Stimulated activated CD4-positive, alpha-beta T cell treated with anti-CD3 and anti-CD28 coated beads, Interleukin-4, amount 100 ng/mL, for 48 hours (primary cell): ENCODE results near the gene GRID2.

Experiments
- DNase-seq, 2 donors: peaks; one replicate each; pipeline ENCODE4 v3.0.0-alpha.2; 2020; ENCODE audit warnings: low read depth in 2 of 2

Gene GRID2

DNA sequence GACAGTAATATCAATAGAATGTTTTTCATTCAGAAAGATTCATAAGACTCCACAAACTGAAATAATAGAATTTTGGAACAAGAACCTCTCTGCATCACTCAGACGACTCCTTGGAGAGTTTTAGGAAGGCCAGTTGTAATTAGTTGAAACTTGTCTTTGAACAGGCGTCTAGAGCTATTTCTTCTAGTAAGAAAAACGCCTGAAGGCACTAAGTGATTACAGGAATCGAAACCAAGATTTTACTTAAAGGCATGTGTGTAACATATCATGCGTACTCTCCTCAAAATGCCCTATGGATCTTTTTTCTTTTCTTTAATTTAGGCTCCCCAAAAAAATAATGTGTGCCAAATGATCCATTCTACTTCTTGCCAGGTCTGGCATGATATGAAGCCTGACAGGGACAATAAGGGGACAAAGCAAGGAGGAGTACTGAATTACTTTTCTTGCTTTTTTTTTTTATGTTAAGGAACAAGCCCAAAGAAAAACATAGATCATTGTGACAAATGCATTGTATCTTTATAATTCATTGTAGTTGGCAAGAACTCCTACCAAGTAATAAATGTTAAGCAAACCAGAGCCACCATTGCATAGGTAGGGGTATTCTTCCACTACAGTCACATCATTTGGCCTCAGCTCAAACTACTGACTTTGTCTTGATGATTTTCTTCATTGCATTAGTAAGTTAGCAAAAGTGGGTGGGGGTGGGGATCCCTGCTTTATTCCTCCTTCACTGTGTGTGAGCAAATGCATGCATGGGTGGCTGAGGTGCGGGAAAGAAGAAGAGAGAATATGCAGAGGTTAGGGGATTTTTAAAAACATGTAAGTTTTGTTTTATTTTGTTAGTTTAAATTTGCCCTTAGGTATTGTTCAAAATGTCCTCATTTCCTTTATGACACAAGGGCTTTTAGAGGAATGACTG lies 1444.9 kb downstream of the GRID2 start:
- DNase-seq: no peak

- no peak for DNase-seq
Observed at GRCh38 chr4:93749292-93749761, 1445.6 kb downstream of the GRID2 start.

DNA sequence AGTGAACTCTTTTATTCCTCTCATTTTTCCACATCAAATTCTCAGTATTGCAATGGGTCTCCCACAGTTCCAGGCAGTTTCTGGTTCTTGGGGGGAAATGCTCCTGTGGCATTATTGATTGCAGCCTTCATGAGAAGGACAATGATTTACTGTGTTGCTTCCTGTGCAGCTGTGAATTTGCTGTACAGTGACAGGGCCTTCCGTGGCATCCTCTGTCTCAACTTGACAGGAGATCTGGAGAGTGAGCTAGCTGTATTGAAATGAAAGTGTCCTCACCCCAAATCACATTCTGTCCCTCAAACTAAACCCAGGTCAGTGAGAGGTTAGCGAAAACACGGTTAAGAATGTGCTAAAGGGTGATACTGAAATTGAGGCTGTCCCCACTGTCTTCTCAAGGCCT lies 1447.6 kb downstream of the GRID2 start:
- DNase-seq: no peak

DNA sequence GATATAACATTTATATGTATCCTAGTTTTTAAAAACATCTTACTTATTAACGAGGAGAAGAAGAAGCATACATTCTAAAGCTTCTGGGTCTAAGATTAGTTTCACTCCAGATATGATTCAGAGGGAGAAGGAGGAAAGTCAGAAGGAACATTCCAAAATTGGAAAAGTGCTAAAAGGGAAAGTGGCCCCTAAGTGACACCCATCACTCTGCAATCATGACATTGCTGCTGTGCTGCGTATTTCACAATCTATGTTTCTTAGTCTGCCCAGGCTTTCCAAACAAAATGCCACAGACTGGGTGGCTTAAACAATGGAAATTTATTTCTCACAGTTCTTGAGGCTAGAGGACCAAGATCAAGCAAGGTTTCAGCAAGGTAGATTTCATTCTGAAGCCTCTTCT lies 1452.3 kb downstream of the GRID2 start:
- no peak for DNase-seq

DNA sequence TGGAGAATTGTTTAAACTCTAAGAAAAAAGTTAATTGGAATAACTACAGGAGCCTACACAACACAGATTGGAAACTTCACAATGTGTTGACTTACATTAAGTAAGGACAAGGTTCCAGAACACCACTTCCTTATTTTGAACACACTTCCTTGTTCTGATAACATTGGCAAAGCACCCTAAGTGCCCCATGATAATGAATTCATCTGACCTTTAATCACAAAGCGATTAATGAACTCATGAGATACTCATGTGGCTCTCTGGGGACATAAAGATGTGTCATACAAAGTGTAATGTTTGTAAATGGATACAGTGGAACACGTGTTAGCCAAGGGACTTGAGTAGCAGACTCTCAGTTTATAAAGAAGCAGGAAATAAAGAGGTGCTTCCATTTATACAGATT lies 1455.7 kb downstream of the GRID2 start:
- DNase-seq: no peak

GRCh38 chr4:93760284-93760683 lies 1456.5 kb downstream of the GRID2 start:
- DNase-seq: no peak

GRCh38 chr4:93761286-93761685 lies 1457.5 kb downstream of the GRID2 start:
- no peak for DNase-seq

GRCh38 chr4:93764639-93765246 lies 1461.0 kb downstream of the GRID2 start:
- no peak for DNase-seq

GRCh38 chr4:93767917-93768316 lies 1464.2 kb downstream of the GRID2 start:
- DNase-seq: no peak

DNA sequence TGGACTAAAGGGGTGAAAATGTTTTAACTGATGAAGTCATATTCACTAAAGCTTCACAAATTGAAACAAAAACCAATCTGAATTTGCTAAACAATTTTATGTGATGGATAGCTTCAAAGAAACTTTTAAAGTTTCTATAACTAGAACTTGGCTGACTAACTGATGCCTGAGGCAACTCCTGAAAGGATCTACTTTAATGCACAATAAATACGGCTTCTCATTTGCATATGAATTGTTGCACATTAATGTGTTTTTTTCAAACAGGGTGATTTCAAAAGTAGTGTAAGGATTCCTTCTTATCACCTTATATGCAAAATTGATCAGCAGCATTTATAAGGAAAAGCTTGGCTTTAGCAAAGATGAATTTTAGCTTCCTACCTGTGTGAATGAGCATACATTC lies 1466.4 kb downstream of the GRID2 start:
- no peak for DNase-seq

- DNase-seq: no peak
Observed at GRCh38 chr4:93771640-93772411, 1468.1 kb downstream of the GRID2 start.

DNA sequence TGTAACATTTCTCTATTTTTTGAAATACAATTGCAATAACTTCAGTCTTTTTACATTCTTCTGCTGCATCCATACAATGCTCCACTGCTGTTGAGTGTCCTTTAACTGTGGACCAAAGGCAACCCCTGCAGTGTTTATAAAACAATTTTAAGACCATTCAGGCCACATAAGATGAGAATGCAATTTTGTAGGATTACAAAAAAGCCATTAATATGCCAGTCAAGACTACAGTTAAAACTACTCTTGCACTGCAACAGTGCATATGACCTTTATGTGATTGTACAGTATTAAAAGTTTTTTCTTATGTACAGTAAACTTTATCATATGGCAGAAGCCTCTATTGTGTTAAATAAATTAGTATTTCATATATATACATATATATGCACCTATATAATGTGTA lies 1469.1 kb downstream of the GRID2 start:
- no peak for DNase-seq

- no peak for DNase-seq
Observed at GRCh38 chr4:93775551-93775950, 1471.8 kb downstream of the GRID2 start.

DNA sequence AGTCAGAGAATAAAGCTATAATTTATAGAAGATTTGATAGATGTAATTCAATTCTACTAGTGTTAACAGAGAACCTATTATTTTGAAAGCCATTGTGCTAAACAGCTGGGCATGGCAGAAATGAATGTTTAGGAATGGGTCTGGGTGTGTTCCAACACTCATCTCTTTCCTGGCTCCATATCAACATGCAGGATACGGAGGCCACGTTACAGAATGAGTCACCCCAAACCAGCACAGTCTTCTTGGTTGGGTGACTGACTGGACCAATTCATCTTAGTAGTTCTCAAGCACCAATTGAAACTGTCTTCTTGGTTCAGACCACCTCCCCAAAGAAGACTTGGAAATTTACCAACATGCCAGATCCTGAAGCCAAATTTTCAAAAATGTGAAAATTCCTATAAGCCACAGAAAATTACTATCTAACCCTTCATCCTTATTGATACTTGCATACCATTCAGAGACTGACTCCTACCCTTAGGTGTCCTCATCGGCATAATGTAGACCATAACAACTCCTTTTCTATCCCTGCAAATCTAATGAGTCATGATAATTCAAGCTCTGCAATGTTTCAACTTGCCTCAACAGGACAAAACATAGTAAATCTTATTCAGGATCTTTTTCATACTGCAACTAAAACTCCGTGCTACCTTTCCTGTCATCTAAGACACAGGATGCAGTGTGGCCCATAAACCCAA lies 1472.8 kb downstream of the GRID2 start:
- no peak for DNase-seq

- DNase-seq: no peak
Observed at GRCh38 chr4:93777081-93777460, 1473.3 kb downstream of the GRID2 start.

DNA sequence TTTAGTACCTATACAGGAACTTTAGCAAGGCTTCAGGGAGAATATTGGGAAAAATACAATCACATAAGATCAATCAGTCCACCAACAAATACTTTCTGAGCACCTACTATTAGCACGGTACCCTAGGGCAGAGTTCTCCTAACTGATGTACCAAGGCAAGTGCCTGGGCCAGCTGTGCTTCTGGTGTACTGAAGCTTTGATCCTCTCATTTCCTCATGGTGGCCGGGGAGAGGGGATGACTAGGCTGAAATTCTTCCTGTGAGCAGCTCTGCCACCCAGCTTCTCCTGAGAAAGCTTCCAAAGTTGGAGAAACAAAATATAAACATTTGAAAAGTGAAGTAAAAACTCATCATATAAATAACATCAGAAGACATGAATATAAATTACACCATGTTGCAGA lies 1475.5 kb downstream of the GRID2 start:
- DNase-seq: no peak

GRCh38 chr4:93780080-93780479 lies 1476.3 kb downstream of the GRID2 start:
- no peak for DNase-seq

- DNase-seq: no peak
Observed at GRCh38 chr4:93781198-93781597, 1477.4 kb downstream of the GRID2 start.

DNA sequence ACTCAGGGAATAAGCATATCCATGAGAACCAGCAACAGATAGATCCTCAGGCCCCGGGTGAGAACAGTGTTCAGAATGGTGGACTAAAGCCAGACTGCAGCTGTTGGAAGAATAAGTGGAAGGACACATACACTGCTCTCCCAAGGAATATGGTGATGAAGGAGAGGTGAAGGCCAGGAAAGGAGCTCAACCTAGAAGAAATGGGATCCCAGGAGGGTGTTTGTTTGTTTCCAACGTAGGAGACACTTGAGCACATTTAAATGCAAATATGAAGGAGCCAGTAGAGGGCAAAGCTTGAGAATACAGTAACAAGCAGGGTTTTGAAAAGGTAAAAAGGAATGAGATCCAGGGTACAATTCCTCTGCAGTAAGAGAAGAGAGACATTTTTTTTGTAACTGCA lies 1482.4 kb downstream of the GRID2 start:
- DNase-seq: no peak

GRCh38 chr4:93788712-93789111 lies 1484.9 kb downstream of the GRID2 start:
- DNase-seq: no peak

DNA sequence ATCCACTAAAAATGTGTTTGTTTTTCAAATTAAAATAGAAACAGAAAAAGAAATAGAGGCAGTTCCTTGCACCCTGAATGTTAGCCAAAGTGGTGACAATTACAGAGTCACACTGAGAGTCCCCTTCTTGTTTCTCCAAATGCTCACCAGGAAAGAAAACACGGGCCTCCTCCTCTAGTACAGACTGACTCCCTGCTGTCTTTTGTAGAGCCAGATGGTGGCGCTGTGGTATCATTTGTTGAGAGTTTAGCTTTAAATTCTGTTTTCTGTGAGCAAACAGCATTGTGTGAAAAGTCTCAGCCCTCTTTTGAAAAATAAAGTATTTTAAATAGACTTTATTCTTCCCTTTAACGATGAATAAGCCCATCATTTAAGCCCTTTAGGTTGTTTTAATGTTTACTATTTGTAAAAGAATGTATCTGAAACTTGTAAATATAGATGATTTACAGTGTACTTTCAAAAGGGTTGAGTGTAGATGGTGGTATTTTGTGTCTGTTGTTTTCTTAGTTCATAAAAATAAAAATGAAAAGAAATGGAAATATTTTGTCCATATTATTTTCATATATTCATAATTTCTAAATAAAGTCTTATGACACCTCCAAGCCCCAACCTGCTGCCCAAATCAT lies 1487.9 kb downstream of the GRID2 start:
- peak; percentile 15 to 17 for DNase-seq
